Gastrocnemius medialis (tissue), 4 donors: Measurements from ENCODE around the gene MRPL20. TPM values are rescaled to one million over a fixed set of nuclear protein-coding genes. Genes with fewer than 3 reads are reported as not detected.
"Not testable (repeated sequence)": the region's sequence is repeated elsewhere in the genome, so short reads cannot be mapped to it uniquely, and the experiment has no call there.

ENCODE experiments used
- ATAC-seq, 2 donors: fragments of 150-250 bp; one replicate each; pipeline ENCODE4 v1.9.1; 2016
- DNase-seq, 2 donors: peaks; one replicate each; pipeline ENCODE4 v3.0.0-alpha.2; 2019
- H3K27ac ChIP-seq, 4 donors: fragments of 200-600 bp; sonication (generic); 1 replicate in 1 of 4; 2 replicates in 3 of 4; pipeline ENCODE4 v1.5.1; 2016 to 2018; ENCODE audit warnings: mild to moderate bottlenecking in 2 of 4, moderate library complexity in 1 of 4
- H3K27me3 ChIP-seq, 3 donors: fragments of 200-600 bp; sonication (generic) in 2 of 3; 1 replicate in 1 of 3; 2 replicates in 2 of 3; pipeline versions ENCODE4 v1.5.1 to v1.6.0; 2016 to 2019; ENCODE audit warnings: mild to moderate bottlenecking in 1 of 3, moderate library complexity in 1 of 3
- H3K36me3 ChIP-seq, 2 donors: fragments of 200-600 bp; sonication (generic) in 1 of 2; one replicate each; pipeline ENCODE4 v1.5.1; 2017 to 2018
- H3K4me1 ChIP-seq, 2 donors: fragments of 200-600 bp; sonication (generic) in 1 of 2; one replicate each; pipeline ENCODE4 v1.5.1; 2016 to 2017; ENCODE audit warnings: mild to moderate bottlenecking in 2 of 2
- H3K4me3 ChIP-seq, 4 donors: fragments of 200-600 bp; sonication (generic) in 3 of 4; 1 replicate in 1 of 4; 2 replicates in 3 of 4; pipeline ENCODE4 v1.5.1; 2016 to 2019; ENCODE audit warnings: mild to moderate bottlenecking in 2 of 4
- H3K9me3 ChIP-seq, 3 donors: fragments of 200-600 bp; sonication (generic) in 2 of 3; 1 replicate in 1 of 3; 2 replicates in 2 of 3; pipeline ENCODE4 v1.5.1; 2016 to 2019
- POLR2A ChIP-seq, 2 donors: fragments of 450-650 bp; IDR thresholded peaks; one replicate each; pipeline ENCODE4 v1.6.1; 2017; ENCODE audit warnings: antibody characterized with exemption in 2 of 2, mild to moderate bottlenecking in 2 of 2, moderate library complexity in 2 of 2
- in situ Hi-C, 4 donors: fragments of 200-750 bp; cut with MboI; loops; one replicate each; pipeline versions ENCODE4 v1.15.0 to v1.8.0; 2017; ENCODE audit warnings: low sequenced_read_pairs in 4 of 4
- intact Hi-C: fragments of 100-400 bp; cut with DNase I; formaldehyde crosslinking; loops from one replicate; pipeline ENCODE4 v1.15.1; 2023; ENCODE audit warnings: low total_unique reads
- total RNA-seq, 4 donors: library from RNA; depleted of rRNA; stranded (reverse); fragments of >200 nt; gene quantifications; one replicate each; pipeline versions ENCODE4 v1.1.0 to v1.2.3, GENCODE V29; 2016
- TF ChIP-seq, protein P1 (sequence below), 5 experiments: fragments of 450-650 bp in 3 of 5; fragments of 200-600 bp in 2 of 5; sonication (generic) in 2 of 5; IDR thresholded peaks in 4 of 5; conservative IDR thresholded peaks in 1 of 5; 1 replicate in 4 of 5; 2 replicates in 1 of 5; pipeline ENCODE4 v1.5.1; 2016 to 2019; ENCODE audit warnings: antibody characterized with exemption in 5 of 5, mild to moderate bottlenecking in 3 of 5, moderate library complexity in 3 of 5

The MRPL20 gene
- total RNA-seq, 4 donors from 2014 or later = 167 to 260 (median 203) TPM

DNA sequence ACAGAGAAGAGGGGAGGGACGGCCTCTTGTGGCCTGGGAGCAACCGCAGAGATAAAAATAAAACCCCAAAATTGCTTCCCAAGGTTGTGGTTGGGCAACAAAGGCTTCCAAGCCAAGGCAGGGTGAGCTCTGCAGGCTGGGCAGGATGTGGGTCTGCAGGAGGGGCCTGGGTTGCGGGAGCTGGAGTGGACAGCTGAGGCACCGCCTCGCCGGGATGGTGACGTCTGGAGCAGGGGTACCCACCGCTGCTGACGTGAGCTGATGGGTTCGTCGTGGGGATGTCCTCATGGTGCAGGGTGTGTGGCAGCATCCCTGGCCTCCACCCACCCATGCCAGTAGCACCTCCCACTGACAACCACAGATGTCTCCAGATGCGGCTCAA lies 35.7 kb downstream of the MRPL20 start:
- Histone ChIP-seq H3K27ac (no peak overlapping the region), H3K9me3 (no peaks in the 10 kb centered on the region), H3K27me3 (no peaks in the 10 kb centered on the region), H3K4me1 (peaks cover 28 to 37% of the 10 kb centered on the region in 2 donors), H3K36me3 (peaks cover 0 to 11% of the 10 kb centered on the region in 2 donors), H3K4me3 (no peak overlapping the region)
- TF ChIP-seq POLR2A (IDR thresholded peaks at IDR 0.05) = no peak
- TF ChIP-seq, protein P1, sequence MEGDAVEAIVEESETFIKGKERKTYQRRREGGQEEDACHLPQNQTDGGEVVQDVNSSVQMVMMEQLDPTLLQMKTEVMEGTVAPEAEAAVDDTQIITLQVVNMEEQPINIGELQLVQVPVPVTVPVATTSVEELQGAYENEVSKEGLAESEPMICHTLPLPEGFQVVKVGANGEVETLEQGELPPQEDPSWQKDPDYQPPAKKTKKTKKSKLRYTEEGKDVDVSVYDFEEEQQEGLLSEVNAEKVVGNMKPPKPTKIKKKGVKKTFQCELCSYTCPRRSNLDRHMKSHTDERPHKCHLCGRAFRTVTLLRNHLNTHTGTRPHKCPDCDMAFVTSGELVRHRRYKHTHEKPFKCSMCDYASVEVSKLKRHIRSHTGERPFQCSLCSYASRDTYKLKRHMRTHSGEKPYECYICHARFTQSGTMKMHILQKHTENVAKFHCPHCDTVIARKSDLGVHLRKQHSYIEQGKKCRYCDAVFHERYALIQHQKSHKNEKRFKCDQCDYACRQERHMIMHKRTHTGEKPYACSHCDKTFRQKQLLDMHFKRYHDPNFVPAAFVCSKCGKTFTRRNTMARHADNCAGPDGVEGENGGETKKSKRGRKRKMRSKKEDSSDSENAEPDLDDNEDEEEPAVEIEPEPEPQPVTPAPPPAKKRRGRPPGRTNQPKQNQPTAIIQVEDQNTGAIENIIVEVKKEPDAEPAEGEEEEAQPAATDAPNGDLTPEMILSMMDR (IDR thresholded peaks at IDR 0.05 in 4 of 5, conservative IDR thresholded peaks at IDR 0.05 in 1 of 5) = no peak
- intact Hi-C loops (loop anchor here (10.0 kb wide), 1 partner anchor 133 kb away; no protein-coding TSS in a partner anchor), in situ Hi-C loops (no loop called here)
- DNase-seq = no peak
- ATAC-seq = no peak

DNA sequence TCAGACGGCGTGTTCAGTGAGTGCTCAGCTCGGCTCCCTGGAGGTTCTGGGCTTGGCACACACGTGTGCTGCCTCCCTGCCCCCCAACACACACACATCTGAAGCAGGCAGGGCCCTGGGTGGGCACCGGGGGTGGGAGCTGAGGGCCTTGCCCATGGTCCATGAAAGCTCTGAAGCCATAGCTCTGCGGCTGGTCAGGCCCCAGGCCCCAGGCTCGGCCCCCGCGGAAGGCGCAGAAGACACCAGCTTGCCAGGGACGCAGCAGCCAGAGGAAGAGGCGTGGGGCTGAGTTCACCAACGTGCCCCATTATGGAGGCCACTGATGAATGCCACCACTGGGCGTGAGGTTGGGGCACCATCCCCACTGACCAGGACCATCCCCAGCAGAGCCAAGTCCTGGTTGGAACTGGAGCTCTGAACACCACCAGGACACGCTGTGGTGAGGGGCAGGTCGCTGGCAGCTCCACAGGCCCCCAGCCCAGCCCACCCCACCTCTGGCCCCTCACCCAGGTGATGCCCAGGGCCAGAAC lies 36.3 kb downstream of the MRPL20 start:
- H3K27me3 ChIP-seq = no peaks in the 10 kb centered on the region
- TF ChIP-seq POLR2A (IDR thresholded peaks at IDR 0.05) = no peak
- TF ChIP-seq, protein P1 (IDR thresholded peaks at IDR 0.05 in 4 of 5, conservative IDR thresholded peaks at IDR 0.05 in 1 of 5) = no peak
- peaks cover 26 to 31% of the 10 kb centered on the region in 2 donors for H3K4me1 ChIP-seq
- intact Hi-C loops (loop anchor here (10.0 kb wide), 1 partner anchor 134 kb away; no protein-coding TSS in a partner anchor), in situ Hi-C loops (no loop called here)
- ATAC-seq (no peak), DNase-seq (no peak)
- no peak overlapping the region for H3K4me3 ChIP-seq
- H3K27ac ChIP-seq = no peak overlapping the region
- no peaks in the 10 kb centered on the region for H3K9me3 ChIP-seq
- peaks cover 0 to 11% of the 10 kb centered on the region in 2 donors for H3K36me3 ChIP-seq

DNA sequence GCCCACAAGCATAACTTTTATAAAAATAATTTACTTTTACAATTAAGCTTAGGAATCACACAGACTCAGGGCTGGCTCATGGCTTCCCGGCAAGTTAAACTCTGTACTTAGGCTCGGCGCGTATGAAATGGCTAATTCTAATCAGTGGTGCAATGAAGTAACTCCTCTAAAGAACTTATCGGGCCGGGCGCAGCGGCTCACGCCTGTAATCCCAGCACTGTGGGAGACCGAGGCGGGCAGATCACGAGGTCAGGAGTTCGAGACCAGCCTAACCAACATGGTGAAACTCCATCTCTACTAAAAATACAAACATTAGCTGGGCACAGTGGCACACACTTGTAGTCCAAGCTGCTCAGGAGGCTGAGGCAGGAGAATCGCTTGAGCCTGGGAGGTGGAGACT lies 37.0 kb downstream of the MRPL20 start:
- intact Hi-C loops = loop anchor here (10.0 kb wide), 1 partner anchor 135 kb away; no protein-coding TSS in a partner anchor
- ATAC-seq, in situ Hi-C loops, H3K27ac ChIP-seq, H3K9me3 ChIP-seq, H3K27me3 ChIP-seq, DNase-seq, H3K4me3 ChIP-seq: not testable (repeated sequence)
- Histone ChIP-seq H3K4me1 (peaks cover 23 to 29% of the 10 kb centered on the region in 2 donors), H3K36me3 (peaks cover 0 to 11% of the 10 kb centered on the region in 2 donors)

DNA sequence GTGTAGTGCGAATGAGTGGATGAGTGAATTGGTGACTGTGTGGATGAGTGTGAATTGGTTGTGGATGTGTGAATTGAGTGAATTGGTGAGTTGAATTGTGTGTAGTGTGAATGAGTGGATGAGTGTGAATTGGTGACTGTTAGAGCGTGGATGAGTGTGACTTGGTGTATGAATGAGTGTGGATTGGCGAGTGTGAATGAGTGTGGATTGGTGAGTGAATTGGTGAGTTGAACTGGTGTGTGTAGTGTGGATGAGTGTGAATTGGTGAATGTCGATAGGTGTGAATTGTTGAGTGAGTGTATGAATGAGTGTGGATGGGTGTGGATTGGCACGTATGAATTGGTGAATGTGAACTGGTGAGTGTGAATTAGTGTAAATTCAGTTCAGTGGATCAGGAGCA lies 39.8 kb downstream of the MRPL20 start:
- peaks cover 0 to 1% (median 0%) of the 10 kb centered on the region in 3 donors for H3K27me3 ChIP-seq
- no peaks in the 10 kb centered on the region for H3K36me3 ChIP-seq
- TF ChIP-seq POLR2A (IDR thresholded peaks at IDR 0.05) = no peak
- TF ChIP-seq, protein P1 (IDR thresholded peaks at IDR 0.05 in 4 of 5, conservative IDR thresholded peaks at IDR 0.05 in 1 of 5) = no peak
- no peaks in the 10 kb centered on the region for H3K9me3 ChIP-seq
- ATAC-seq (no peak), DNase-seq (no peak)
- in situ Hi-C loops = no loop called here
- no peak overlapping the region for H3K27ac ChIP-seq
- peaks cover 8% of the 10 kb centered on the region in 2 donors for H3K4me1 ChIP-seq
- intact Hi-C loops = no loop called here
- no peak overlapping the region for H3K4me3 ChIP-seq

DNA sequence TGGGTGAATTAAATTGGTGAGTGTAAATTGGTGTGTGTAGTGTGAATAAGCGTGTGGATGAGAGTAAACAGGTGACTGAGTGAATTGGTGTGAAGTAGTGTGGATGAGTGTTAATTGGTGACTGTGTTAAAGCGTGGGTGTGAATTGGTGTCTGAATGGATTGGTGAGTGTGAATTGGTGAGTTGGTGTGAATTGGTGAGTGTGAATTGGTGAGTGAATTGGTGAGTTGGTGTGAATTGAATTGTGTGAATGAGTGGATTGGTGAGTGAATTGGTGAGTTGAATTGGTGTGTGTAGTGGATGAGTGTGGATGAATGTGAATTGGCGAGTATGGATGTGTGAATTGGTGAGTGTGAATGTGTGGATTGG lies 40.4 kb downstream of the MRPL20 start:
- H3K9me3 ChIP-seq = no peaks in the 10 kb centered on the region
- in situ Hi-C loops = no loop called here
- no peak for TF ChIP-seq POLR2A (IDR thresholded peaks at IDR 0.05)
- TF ChIP-seq, protein P1 (IDR thresholded peaks at IDR 0.05 in 4 of 5, conservative IDR thresholded peaks at IDR 0.05 in 1 of 5) = no peak
- intact Hi-C loops = no loop called here
- no peak for DNase-seq
- peaks cover 0 to 5% (median 4%) of the 10 kb centered on the region in 3 donors for H3K27me3 ChIP-seq
- no peaks in the 10 kb centered on the region for H3K36me3 ChIP-seq
- no peak overlapping the region for H3K27ac ChIP-seq
- no peak for ATAC-seq
- no peak overlapping the region for H3K4me3 ChIP-seq
- H3K4me1 ChIP-seq = peaks cover 2 to 4% of the 10 kb centered on the region in 2 donors
